ENCODE measurements around the gene FAM149A. TPM values are rescaled to one million over a fixed set of nuclear protein-coding genes. Genes with fewer than 3 reads are reported as not detected.

The FAM149A gene
- total RNA-seq, 1 experiment from 2014 or later, result 14.6 TPM

GRCh38 chr4:186128842-186129241 is 24.3 kb downstream of the FAM149A start (continued):
- no peak for TF ChIP-seq STAT6 (CRISPR knock-in tag; conservative IDR thresholded peaks at IDR 0.05; ENCODE audit: low read depth)

GRCh38 chr4:186131935-186132334 is 27.4 kb downstream of the FAM149A start:
- Mint-ChIP-seq H3K27me3 (ENCODE audit: low read depth) (no peaks in the 10 kb centered on the region), H3K9me3 (no peaks in the 10 kb centered on the region), H3K36me3 (no peaks in the 10 kb centered on the region), H3K4me3 (no peak overlapping the region), H3K4me1 (peaks cover 34% of the 10 kb centered on the region), H3K27ac (no peak overlapping the region)
- DNase-seq (ENCODE audit: low spot score) (no peak), ATAC-seq (no peak)
- ChIA-PET POLR2A (no interaction called here), CTCF (interaction anchor here (0.9 to 2.7 kb wide), 7 partner anchors 10 to 94 kb away, joined by 3 to 38 read pairs (median 6); partner anchors contain the start of genes CYP4V2 and TLR3)
- TF ChIP-seq E2F4 (CRISPR knock-in tag; IDR thresholded peaks at IDR 0.05; ENCODE audit: borderline replicate concordance, low read depth) (no peak), NFYB (CRISPR knock-in tag; conservative IDR thresholded peaks at IDR 0.05; ENCODE audit: low read depth) (no peak), SP1 (CRISPR knock-in tag; conservative IDR thresholded peaks at IDR 0.05) (no peak), ZNF317 (CRISPR knock-in tag; IDR thresholded peaks at IDR 0.05; ENCODE audit: borderline replicate concordance, low read depth) (no peak), ZNF263 (CRISPR knock-in tag; IDR thresholded peaks at IDR 0.05; ENCODE audit: low read depth) (no peak), TP53 (CRISPR knock-in tag; IDR thresholded peaks at IDR 0.05) (no peak), ESRRA (CRISPR knock-in tag; IDR thresholded peaks at IDR 0.05; ENCODE audit: borderline replicate concordance) (no peak), CDX4 (CRISPR knock-in tag; IDR thresholded peaks at IDR 0.05; ENCODE audit: borderline replicate concordance) (no peak)
- TF ChIP-seq, protein P1, sequence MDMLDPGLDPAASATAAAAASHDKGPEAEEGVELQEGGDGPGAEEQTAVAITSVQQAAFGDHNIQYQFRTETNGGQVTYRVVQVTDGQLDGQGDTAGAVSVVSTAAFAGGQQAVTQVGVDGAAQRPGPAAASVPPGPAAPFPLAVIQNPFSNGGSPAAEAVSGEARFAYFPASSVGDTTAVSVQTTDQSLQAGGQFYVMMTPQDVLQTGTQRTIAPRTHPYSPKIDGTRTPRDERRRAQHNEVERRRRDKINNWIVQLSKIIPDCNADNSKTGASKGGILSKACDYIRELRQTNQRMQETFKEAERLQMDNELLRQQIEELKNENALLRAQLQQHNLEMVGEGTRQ (CRISPR knock-in tag; IDR thresholded peaks at IDR 0.05), result no peak

DNA sequence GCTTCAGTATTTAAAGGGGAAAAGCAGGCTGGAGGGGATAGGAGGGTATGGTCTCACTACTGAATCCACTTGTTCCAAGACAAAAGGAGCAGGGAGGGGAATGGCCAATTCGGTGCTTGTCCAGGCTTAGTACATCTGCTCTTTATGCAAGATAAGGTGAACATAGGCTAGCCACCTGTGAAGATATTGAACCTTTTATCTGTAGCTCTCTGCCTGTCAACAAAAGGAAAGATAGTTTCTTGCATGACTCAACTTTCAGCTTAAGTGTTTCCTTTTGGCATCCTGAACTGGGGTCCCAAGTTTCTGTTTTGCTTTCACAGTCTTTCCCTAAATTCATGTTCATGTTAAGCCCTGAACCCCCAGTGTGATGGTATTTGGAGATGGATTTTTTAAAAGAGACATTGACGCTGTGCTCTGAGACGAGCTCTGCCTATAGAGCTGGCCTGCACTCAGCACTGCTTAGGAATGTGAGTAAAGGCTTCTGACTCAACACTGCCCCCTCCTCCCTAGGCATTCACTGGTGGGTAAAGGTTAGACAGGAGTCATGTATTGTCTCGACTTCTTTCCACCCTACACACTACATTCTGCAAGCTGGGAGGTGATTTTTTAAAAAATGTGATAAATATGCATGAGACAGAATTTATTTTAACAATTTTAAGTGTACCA is 28.2 kb downstream of the FAM149A start:
- Mint-ChIP-seq H3K9me3 (no peaks in the 10 kb centered on the region), H3K4me3 (no peak overlapping the region), H3K4me1 (peaks cover 34% of the 10 kb centered on the region), H3K27ac (0 out of 2 replicates have a peak overlapping the region, but pooled peaks have one; percentile 39), H3K36me3 (no peaks in the 10 kb centered on the region), H3K27me3 (ENCODE audit: low read depth) (no peaks in the 10 kb centered on the region)
- peak; percentile 59 for DNase-seq (ENCODE audit: low spot score)
- ATAC-seq, result peak; percentile 99
- CTCF ChIA-PET, result interaction anchor here (0.6 to 2.7 kb wide), 21 partner anchors 9 to 535 kb away, joined by 3 to 38 read pairs (median 4); partner anchors contain the start of genes CYP4V2 and TLR3
- POLR2A ChIA-PET, result interaction anchor here (1.0 kb wide), 1 partner anchor 108 kb away, joined by 3 read pairs; no protein-coding TSS in a partner anchor
- TF ChIP-seq ZNF512 (CRISPR knock-in tag; IDR thresholded peaks at IDR 0.05; ENCODE audit: borderline replicate concordance) (no peak), FOXK1 (CRISPR knock-in tag; IDR thresholded peaks at IDR 0.05) (no peak), NFYB (CRISPR knock-in tag; conservative IDR thresholded peaks at IDR 0.05; ENCODE audit: low read depth) (no peak), RORB (CRISPR knock-in tag; IDR thresholded peaks at IDR 0.05) (no peak), GTF2I (CRISPR knock-in tag; conservative IDR thresholded peaks at IDR 0.05) (no peak), ZNF423 (CRISPR knock-in tag; IDR thresholded peaks at IDR 0.05) (no peak), GRHL2 (CRISPR knock-in tag; IDR thresholded peaks at IDR 0.05; ENCODE audit: insufficient replicate concordance, severe bottlenecking) (no peak), TCF7 (CRISPR knock-in tag; IDR thresholded peaks at IDR 0.05; ENCODE audit: low read depth) (no peak), ZNF232 (CRISPR knock-in tag; IDR thresholded peaks at IDR 0.05) (no peak), SMAD4 (CRISPR knock-in tag; IDR thresholded peaks at IDR 0.05) (no peak), EMX1 (CRISPR knock-in tag; IDR thresholded peaks at IDR 0.05) (no peak)
- TF ChIP-seq, protein P1 (CRISPR knock-in tag; IDR thresholded peaks at IDR 0.05), result no peak
- TF ChIP-seq, protein P2, sequence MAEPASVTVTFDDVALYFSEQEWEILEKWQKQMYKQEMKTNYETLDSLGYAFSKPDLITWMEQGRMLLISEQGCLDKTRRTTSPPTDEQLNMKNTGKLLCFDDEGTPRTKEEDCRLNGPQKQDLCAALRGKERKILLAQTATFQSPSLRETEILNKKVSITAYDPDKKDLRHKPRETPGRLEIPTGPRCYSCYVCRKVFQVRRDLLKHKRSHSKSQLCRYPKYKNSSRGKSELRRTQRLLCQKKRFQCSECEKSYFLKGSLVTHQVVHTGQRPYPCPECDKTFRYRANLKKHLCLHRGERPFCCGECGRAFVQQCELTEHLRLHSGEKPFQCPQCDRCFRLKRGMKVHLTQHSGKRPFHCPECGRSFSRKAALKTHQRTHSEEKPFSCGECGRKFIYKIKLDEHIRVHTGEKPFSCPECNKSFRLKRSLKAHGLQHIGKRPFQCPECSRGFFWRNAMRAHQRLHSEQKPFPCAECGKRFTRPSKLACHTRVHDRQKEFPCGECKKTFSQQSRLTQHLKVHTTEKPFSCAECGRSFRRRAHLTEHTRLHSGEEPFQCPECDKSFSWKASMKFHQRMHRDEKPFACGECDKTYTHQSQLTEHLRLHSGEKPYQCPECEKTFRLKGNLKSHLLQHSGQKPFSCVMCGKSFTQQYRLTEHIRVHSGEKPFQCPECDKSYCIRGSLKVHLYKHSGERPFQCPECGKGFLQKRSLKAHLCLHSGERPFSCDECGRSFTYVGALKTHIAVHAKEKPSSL (CRISPR knock-in tag; conservative IDR thresholded peaks at IDR 0.05), result no peak

All from WTC11 (cell line).